GM18858 (cell line): Measurements from ENCODE around the gene LILRA6.
"Not testable (repeated sequence)": the region's sequence is repeated elsewhere in the genome, so short reads cannot be mapped to it uniquely, and the experiment has no call there.

ENCODE experiments used
- ATAC-seq: cut with Tn5 transposase; IDR thresholded peaks from one replicate; pipeline ENCODE4 v1.9.1; 2021; ENCODE audit not compliant: unreplicated experiment

LILRA6 gene

DNA sequence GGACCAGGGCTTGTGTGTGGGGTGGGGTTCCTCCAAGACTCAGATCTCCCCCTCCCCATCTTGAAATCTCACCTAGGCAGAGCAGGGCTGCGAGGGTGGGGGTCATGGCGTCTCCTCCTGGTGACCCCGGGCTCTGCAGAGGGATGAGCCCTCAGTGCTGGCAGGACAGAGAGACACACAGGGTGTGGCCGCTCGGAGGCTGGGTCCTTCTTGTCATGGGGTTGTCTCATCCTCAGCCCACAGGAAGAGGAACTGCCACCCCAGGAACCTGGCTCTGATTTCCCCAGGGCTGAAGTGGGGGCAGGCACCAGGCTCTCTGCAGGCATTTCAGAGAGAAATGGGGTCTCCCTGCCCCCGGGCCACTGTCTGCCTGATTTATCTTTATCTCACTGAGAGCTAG is at the start of gene LILRA6:
LILRA6 (minus strand) TSS at position 145 of the 400 bp plus-strand sequence.
- not testable (repeated sequence) for ATAC-seq

DNA sequence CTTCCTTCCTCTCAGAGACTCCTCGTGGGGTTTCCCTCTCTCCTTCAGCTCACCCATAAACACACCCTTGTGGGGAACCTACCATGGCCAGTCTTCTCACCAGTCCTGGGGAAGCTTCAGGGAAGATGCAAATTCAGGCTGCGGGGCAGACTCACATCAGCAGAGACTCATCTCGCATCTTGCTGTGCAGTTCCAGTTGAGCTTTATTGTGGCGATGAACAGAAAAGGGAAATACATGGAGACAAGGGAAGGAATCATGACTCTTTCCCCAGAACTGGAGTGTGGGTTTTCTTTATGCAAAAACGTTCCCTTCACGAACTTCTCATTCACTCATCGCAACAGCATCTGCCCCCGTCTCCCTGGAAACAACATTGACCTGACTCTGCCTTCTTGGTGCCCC is 46.6 kb upstream of the LILRA6 start:
- ATAC-seq, result not testable (repeated sequence)

DNA sequence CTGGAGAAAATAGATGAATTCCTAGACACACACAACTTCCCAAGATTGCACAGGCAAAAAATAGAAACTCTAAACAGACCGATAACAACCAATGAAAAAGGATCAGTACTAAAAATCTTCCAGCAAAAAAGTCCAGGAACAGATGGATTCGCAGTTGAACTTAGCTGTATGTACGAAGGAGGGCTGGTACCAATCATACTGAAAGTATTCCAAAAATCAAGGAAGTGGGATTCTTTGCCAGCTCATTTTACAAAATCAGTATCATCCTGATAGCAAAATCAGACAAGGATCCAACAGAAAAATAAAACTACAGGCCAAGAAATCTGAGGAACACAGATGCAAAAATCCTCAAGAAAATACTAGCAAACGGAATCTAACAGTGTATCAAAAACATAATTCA is 44.9 kb upstream of the LILRA6 start:
- ATAC-seq, result no peak

DNA sequence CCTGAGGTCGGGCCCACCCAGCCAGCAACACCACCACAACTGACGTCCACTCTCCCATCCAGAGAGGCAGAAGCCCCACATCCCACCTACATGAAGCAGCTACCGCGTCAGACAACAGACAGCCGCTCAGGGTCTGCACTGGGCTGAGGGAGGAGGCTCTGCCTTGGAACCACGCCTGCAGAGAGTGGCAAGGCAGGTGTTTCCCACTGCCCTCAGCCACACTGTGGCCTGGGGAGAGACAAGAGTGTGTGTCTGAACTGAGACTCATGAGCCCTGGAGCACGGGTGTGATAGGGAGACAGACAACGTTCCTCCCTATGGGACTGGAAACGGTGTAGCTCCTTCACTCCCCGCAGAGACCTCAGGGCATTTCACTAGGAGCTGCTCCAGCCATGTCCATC is 43.7 kb upstream of the LILRA6 start:
- ATAC-seq, result not testable (repeated sequence)

DNA sequence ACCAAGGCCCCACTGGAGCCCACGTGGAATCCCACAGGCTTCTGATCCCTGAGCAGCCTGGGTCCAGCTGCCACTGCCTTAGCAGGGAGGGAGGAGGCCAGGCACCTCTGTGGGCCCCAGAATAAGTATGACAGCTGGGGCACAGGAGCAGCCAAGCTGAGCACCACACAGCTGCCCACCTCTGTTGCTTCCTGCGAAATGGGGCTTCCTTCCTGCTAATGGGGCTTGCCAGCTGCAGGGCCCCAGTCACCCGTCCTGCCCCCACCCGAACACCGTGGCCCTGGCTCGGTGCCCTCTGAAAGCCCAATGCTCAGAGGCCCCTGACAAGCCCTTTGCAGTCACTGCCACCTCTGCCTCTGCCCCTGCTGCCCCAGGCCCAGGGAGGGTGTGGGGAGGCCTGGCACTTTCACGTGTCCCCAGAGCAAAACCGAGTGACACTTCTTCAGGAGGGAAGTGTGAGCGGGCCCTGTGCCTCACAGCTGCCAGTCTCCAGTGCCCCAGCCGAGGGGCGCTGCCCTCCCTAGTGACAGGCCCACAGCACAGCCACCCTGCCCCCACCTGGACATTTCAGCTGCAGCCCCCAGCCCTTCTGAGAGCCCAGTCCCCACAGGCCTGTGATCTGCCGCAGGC is 43.0 kb upstream of the LILRA6 start:
- ATAC-seq, result not testable (repeated sequence)

DNA sequence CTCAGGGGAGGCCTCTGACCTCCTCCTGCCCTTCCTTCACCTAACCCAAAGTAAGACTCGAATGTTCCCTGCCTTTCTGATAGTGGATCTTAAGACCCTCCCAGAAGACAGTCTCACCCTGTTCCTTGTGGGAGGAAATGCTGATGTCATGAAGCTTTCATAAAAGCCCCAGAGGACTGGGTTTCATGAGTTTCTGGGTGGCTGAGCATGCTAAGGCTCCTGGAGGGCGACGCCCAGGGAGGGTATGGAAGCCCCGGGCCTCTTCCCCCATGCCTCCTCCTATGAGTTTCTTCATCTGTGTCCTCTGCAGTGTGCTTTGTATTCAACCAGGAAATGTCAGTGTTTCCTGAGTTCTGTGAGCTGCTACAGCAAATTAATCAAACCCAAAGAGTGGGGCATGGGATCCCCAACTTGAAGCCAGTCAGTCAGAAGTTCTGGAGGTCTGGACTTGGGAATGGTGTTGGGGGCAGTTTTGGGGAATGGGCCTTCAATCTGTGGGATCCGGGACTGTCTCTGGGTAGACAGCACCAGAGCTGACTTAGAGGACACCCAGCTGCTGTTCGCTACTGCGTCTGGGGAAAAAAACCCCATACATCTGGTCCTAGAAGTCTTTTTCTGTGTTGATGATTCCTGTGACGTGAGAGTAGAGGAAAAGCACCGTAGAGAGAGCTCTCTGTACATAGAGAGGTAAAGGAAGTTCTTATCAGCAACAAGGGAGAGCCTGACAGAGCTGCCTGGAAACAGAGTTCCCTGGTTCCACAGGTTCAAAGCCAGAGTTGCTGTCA is 40.3 kb upstream of the LILRA6 start:
- ATAC-seq, result no peak

DNA sequence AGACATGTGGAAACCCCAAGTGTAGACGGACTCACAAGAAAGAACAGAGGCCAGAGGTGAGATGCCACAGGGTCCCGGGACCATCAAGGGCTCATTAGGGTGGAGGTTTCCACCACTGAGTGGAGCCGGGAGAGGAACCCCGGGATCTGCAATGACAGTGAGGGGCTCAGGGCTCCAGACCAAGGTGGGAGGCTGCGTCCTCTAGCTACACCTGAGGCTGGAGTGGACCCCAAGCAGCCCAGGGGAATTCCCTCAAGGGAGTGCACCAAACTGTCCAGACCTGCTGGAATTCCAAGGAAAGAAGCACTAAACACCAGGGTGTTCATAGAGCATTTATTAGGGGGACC is 39.1 kb upstream of the LILRA6 start:
- ATAC-seq, result not testable (repeated sequence)

DNA sequence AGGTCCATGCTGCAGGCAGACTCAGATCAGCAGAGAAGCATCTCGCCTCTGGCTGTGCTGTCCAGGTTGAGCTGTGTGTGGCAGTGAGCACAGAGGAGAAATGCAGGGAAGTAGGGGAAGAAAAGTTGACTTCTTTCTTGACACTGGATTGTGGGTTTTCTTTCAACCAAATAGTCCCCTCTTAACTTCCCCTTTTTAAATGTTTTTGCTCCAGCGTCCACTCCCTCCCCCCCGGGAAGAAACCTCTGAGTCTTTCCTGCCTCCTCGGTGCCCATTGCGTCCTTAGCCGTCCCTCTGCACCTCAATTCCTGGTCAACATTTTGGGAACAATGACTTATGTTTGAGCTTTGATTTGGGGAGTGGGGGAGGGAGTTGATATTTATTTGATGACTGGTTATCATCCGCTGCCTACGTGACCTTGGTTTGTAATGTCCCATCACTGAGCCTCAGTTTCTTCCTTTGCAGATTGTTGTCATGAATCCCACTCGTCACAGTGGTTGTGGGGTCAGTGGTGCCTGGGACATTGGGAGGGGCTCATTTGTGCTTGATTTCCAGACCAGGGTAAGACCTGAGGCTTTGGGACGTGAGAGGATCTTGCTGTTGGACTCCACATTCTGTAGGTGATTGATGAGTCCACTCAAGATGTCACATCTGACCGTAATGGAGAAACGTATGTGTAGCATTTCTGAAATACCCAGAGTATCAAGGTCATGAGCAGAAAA is 38.6 kb upstream of the LILRA6 start, which contains the start of gene LILRB2:
LILRB2 (minus strand) TSS at position 104 of the 722 bp plus-strand sequence. CDS start 614 bp downstream, outside the sequence.
- ATAC-seq, result no peak

DNA sequence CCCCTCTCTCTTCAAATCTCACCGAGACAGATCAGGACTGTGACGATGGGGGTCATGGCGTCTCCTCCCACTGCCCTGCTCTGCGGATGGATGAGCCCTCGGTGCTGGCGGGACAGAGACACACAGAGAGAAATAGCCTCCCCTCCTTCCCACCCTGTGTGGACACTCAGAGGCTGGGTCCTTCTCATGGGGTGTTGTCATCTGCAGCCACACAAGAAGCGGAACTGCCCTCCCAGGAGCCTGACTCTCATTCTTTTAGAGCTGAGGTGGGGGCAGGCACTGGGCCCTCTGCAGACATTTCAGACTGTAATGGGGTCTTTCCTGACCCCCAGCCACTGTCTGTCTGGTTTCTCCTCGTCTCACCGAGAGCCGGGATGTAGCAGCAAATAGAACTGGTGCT is 37.9 kb upstream of the LILRA6 start:
- not testable (repeated sequence) for ATAC-seq

DNA sequence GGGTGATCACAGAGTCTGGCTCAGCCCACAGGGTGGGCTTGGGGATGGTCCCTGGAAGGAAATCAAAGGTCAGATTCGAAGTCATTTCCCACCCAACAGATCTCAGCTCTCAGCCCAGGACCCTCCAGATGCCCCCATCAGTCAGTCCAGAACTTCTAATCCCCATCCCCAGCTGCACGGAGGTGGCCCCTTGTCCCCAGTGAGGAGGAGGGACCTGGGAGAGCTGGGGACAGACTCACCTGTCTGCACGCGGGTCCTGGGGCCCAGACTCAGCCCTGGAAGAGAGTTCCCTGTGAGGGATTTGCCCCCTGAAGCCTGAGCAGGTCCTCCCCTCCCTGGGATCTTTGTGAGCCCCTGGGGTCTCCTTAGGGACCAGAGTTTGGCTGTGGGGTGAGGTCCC is 37.4 kb upstream of the LILRA6 start:
- ATAC-seq, result not testable (repeated sequence)

DNA sequence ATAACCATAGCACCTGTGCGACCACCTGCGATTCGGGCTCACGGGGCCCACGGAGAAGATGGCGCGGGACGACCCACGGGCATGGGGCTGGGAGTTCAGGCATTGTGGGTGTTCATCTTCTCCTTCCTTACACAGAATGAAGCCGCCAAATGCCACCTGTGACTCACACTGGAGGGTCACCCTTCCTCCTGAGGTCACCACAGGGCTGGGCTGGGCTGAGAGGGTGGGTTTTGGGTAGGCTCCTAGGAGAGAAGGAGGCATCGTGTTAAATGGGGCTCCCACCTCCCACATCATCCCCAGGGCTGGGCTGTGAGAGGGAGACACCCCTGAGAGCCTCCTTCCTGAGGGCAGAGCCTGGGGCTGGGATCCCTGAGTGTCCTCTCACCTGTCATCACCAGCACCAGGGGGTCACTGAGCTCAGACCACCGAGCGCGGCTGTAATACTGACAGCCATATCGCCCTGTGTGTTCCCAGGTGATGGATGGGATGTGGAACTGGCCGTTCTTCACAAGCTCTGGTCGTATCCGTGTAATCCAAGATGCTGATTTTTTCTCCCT is 36.9 kb upstream of the LILRA6 start:
- no peak for ATAC-seq

DNA sequence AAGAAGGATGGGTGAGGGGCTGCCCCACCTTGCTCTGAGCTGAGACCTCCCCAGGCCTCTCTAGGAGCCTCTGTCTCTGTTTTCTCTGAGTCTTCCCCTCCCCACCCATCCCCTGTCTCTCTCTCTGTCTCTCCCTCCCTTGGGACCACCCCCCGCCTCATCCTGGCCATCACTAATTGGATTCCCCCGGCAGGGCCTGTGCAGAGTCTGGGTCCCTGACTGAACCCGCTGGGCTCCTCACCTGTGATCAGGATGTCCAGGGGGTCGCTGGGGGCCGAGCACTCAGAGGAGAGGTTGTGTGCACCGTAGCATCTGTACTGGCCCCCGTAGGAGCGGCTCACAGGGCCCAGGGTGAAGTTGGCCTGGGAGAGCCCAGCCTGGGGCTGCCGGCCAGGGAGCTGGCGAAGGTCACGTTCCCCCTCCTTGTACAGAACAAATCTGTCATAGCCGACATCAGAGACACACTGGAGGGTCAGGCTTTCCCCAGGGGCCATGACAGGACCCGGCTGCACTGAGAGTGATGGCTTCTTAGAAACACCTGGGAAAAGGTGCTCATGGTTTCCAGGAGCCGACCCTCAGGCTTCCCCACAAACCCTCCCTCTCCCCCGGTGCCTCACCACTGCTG is 36.1 kb upstream of the LILRA6 start:
- ATAC-seq, result not testable (repeated sequence)

DNA sequence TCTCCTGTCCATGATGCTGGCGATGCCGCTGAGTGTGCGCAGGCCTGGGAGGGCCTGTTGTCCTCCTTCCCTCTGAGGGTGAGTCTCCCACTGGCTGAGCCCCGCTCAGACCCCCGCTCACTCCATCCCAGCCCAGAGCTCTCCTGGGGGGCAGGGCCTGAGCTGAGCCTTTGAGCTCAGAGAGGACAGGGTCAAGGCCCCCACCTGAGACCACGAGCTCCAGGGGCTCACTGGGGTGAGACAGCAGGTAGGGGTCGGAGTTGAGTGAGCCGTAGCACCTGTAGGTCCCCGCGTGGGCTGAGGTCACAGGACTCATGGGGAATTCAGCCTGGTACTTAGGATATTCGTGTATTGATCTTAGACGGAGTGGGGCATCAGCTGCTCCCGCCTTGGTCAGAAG is 35.5 kb upstream of the LILRA6 start:
- not testable (repeated sequence) for ATAC-seq

DNA sequence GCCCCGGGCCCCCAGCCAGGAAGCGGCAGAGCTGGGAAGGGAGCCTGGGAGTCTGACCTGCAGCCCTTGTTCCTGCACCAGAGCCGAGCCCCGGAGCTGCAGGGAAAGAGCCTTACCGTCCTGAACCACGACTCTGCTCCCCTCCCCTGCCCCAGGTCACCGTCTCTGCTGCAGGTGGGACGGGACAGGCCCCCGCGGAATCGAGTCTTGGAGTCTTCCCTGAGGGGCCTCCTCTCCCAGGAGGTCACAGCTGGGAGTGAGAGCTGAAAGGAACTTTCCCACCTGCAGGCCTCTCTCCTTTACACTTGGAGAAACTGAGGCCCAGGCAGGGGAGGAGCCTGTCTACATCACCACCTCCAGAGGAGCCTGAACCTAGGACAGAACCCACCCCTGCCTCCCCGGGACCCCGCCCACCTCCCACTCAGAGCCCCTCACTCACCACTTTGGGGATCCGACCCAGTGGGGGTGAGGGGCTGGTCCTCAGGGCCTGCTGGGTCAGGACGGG is 34.6 kb upstream of the LILRA6 start:
- not testable (repeated sequence) for ATAC-seq

DNA sequence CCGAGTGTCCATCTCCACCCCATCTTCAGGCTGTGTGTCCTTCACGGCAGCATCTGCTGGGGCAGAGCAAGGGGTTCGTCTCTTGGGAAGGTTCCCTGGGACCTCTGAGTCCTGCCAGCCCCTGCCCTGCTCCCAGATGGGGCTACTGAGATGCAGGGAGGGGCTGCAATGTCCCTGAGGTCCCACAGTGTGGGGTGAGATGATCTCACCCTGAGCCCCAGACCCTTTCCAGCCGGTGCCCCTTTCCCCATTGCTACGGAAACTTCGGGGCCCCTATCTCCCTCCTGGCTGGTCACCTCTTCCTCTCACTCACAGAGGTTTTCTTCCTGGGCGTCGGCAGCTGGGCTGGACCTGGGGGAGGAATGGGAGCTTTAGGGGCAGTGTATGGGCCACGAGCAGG is 33.4 kb upstream of the LILRA6 start:
- no peak for ATAC-seq

DNA sequence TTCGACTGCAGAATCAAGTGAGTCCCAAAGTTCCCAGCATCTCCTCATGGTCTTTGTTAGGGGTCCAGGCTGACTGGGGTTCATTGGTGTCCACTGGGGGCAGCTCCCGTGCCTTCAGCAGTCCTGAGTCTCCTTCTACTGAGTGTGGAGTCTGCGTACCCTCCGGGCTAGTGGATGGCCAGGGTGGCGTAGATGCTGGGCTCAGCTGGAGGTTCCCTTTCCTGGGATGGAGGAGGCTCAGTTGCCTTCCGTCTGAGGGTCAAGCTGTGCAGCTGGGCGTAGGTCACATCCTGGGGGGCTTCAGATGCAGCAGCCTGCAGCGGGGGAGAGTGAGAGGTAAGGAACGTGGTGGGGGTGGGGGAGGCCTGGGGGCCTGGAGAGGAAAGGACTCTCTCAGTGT is 31.9 kb upstream of the LILRA6 start:
- not testable (repeated sequence) for ATAC-seq

DNA sequence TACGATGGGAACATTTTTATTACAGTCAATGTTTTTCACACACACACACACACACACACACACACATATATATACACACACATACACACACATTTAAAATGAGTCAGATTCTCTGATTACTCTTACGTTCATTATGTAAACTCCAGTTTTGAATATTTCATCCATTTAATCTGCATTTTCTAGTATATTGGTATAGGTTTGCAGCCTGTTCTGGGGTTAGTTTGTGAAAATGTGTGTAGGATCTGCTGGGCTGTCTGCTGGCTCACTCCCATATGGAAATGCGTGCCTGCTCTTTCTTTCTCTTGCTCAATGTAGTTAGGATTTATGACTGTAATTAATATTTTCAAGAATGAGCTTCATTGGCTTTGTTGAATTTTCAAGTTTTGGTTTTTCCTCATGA is 31.2 kb upstream of the LILRA6 start:
- no peak for ATAC-seq

DNA sequence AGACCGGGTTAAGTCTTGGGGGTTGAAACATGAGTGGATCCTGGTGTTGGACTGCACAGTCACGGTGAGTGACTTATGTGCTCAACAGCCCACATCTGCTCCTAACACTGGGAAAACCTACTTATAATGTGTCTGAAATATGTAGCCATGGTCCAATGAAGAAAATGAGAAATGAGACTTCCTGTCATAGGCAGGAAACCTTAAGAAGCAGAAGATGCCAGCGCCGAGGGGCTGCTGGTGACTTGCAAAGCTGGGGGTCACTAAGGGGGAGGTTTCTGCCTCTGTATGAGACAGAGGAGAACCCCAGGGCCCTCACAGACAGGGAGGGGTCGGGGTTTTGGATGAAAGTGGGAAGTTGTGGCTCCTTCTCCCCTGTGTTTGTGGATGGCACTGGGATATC is 29.6 kb upstream of the LILRA6 start:
- not testable (repeated sequence) for ATAC-seq

DNA sequence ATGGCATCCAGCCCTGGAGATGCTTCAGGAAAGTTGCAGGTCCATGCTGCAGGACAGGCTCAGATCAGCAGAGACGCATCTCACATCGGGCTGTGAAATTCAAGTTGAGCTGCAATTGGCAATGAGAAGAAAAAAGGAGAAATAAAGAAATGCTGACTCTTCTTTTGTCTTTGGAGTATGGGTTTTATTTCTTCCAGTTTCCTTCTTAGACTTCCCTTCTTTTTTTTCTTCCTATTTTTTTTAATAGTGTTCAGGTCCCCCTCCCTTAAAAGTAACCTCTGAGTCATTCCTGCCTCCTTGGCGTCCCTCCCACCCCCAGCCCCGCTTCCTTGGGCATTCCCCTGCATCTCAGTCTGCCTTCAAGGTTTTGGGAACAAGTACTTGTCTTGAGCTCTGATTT is 29.0 kb upstream of the LILRA6 start:
- ATAC-seq, result not testable (repeated sequence)

DNA sequence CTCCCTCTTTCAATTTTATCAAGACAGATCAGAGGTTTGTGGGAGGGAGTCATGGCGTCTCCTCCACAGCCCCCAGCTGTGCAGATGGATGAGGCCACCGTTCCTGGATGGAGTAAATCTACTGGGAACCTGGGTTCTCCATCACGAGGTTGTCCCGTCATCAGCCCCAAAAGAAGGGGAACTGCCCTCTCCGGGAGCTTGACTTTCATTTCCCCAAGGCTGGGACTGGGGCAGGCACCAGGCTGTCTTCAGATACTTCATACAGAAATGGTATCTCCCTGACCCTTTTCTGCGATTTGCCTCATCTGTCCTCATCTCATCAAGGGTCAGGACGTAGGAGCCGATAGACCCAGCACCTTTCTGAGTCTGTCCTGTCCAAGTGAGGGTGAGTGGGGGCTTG is 28.5 kb upstream of the LILRA6 start:
- ATAC-seq, result no peak

DNA sequence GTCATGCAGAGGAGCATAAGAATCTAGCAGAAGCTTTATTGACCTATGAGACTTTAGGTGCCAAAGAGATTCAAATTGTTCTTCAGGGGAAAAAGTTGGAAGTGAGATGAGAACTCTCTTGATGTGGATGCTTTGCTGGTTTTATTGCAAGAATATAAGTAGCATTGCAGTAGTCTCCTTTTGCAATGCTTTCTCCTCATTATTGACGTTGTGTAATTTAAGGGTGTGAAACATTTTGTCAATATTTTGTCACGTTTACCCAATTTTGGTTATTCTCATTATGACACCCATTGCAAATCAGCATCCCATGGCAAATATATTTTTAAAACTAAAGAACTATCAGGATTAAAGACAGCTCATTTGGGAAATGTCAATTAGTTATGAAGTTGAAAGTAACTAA is 26.3 kb upstream of the LILRA6 start:
- ATAC-seq, result no peak
